Measurements from ENCODE around the gene TEX13D.

Gene TEX13D

DNA sequence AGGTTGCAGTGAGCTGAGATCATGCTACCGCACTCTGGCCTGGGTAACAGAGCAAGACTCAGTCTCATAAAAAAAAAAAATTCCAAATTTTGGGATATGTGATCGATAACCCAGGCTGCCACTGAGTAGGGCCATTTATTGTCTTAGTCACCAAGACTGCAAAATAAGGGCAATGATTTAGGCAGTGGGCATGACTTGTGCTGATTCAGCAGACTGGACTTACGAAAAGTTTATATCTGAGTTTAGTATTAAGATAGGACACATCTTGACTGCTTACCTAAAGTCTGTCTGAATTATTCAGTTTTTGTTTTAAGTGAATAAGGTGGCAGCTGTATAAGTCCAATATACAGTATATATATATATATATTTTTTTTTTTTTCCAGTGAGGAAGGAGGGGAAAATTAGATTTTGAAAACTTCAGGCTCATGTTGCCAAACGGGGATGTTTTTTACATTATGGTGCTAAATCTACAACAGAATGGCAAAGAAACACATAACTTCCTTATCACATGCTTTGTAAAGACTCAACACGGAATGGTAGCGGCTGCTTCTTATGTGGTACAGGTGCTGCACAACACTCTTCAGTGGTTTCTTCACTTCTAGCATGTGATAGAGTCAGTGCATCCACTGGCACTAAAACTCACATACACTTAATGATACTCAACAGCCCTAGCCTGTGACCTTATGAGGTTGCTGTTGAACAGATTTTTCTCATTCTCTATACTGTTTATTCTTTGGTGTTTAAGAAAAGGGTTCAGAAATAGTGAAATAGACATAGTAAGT lies 6.5 kb downstream of the TEX13D start:
- no peak overlapping the region for H3K4me3 ChIP-seq (ENCODE audit: low read length)
- H3K27me3 ChIP-seq (ENCODE audit: insufficient read depth, low read length): no peaks in the 10 kb centered on the region
- H3K36me3 ChIP-seq (ENCODE audit: insufficient read depth, low read depth, low read length): no peaks in the 10 kb centered on the region
- H3K27ac ChIP-seq (ENCODE audit: low read length): no peak overlapping the region
- no peaks in the 10 kb centered on the region for H3K4me1 ChIP-seq (ENCODE audit: insufficient read depth, low read length)
- no peak overlapping the region for H3K9ac ChIP-seq (ENCODE audit: low read depth, low read length)
- H3K9me3 ChIP-seq (ENCODE audit: insufficient read depth, low read depth, low read length): no peaks in the 10 kb centered on the region

DNA sequence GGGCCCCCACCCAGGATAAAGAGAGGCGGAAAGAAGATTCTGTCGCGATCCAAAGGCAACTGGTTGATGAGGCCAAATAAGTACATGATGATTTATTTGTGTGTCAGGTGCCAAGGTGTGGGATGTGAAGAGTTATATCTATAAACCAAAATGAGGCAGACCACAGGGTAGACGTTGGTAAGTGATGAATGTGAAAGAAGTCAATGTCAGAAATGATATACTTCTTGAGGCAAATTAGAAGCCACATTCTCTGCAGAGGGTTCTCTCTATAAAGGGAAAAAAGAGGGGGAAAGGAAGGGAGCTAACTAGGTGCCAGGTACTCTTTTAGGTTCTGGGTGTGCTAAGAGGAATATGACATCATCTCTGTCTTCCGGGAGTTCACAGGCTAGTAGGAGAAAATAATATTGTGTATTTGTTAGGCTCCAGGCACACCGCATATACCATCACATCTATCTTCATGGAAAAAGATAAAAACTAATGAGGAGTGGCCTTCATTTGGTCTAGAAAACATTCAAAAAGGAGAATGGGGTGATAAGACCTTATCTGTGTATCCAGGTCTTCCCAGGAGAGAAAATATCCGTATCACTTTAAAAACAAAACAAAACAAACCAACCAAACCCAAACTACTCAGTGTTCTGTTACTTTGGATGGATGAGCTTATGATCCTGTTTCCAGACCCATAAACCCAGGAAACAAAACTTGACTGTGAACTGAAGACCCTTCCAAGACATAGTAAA lies 9.1 kb downstream of the TEX13D start:
- H3K4me1 ChIP-seq (ENCODE audit: insufficient read depth, low read length): no peaks in the 10 kb centered on the region
- no peaks in the 10 kb centered on the region for H3K36me3 ChIP-seq (ENCODE audit: insufficient read depth, low read depth, low read length)
- H3K27me3 ChIP-seq (ENCODE audit: insufficient read depth, low read length): no peaks in the 10 kb centered on the region
- no peak overlapping the region for H3K9ac ChIP-seq (ENCODE audit: low read depth, low read length)
- no peak overlapping the region for H3K4me3 ChIP-seq (ENCODE audit: low read length)
- no peaks in the 10 kb centered on the region for H3K9me3 ChIP-seq (ENCODE audit: insufficient read depth, low read depth, low read length)
- H3K27ac ChIP-seq (ENCODE audit: low read length): no peak overlapping the region

DNA sequence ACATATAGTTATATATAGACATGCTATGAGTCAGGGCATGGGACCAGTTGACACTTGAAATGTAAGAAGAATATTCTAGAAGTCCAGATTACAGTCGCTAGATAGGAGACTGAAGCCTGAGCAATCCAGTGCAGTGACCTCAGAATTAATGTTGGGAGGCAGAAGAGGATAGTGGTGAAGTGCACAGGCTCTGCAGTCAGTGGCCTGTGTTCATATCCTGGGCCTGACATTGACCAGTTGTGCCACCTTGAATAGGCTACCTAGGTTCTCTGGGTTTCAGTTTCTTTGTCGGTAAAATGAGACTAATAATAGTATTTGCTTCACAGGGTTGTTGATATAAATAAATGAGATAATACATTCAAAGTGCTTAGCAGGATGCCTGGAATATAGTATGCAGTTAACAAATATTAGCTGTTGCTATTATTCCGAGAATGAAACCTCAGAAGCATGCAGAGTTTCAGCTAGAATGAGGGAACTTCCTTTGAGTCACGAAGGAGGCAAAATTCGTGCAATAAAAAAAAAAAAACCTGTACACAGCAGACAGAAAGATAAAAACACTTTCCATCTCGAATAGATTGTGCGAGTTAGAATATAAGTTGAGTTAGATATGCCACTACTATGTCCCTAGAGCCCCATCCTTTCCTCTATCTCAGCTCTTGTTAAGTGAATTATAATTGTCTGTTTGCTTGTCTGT lies 9.9 kb downstream of the TEX13D start:
- Histone ChIP-seq H3K4me3 (ENCODE audit: low read length) (no peak overlapping the region), H3K27me3 (ENCODE audit: insufficient read depth, low read length) (no peaks in the 10 kb centered on the region), H3K36me3 (ENCODE audit: insufficient read depth, low read depth, low read length) (no peaks in the 10 kb centered on the region), H3K9ac (ENCODE audit: low read depth, low read length) (no peak overlapping the region), H3K27ac (ENCODE audit: low read length) (no peak overlapping the region), H3K9me3 (ENCODE audit: insufficient read depth, low read depth, low read length) (no peaks in the 10 kb centered on the region), H3K4me1 (ENCODE audit: insufficient read depth, low read length) (no peaks in the 10 kb centered on the region)

DNA sequence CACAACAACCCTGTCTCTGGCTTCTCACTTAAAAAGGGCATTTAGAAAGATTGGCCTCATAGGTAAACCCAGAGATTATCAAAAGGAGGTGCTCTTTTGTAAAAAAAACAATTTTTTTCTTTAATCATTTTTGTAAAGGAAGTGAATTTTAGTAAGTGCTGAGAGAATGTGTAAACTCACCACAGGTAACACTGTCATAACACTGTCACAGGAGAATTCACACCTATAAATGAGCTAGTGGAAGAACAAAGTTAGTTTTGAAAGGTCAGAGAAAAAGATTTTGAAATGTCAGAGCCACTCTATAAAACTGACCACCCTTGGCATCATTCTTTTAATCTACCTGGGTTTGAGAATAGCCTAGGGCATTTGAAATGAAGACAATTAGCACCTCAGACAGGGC lies 10.6 kb downstream of the TEX13D start:
- Histone ChIP-seq H3K36me3 (ENCODE audit: insufficient read depth, low read depth, low read length) (no peaks in the 10 kb centered on the region), H3K4me3 (ENCODE audit: low read length) (no peak overlapping the region), H3K27me3 (ENCODE audit: insufficient read depth, low read length) (no peaks in the 10 kb centered on the region), H3K4me1 (ENCODE audit: insufficient read depth, low read length) (no peaks in the 10 kb centered on the region), H3K9ac (ENCODE audit: low read depth, low read length) (no peak overlapping the region), H3K27ac (ENCODE audit: low read length) (no peak overlapping the region), H3K9me3 (ENCODE audit: insufficient read depth, low read depth, low read length) (no peaks in the 10 kb centered on the region)

DNA sequence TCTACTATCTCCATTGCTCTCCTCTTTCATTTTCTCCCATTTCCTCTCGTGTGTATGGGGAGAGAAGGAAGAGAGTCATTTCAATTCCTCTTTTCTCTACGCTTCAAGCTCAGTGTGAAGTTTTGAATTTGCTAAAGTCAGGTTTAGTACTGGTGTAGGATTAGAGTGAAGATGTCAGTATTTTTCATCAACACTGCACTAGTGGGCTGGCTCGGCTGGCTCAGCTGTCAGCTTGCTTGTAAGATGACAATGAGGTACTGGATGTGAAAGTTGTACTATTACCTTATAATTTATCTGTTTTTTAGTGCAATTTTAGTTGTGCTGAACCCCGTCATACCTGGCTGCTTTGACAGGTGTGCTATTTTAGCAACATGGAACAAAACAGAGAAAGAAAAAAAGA lies 11.8 kb downstream of the TEX13D start:
- Histone ChIP-seq H3K9ac (ENCODE audit: low read depth, low read length) (no peak overlapping the region), H3K27ac (ENCODE audit: low read length) (no peak overlapping the region), H3K4me3 (ENCODE audit: low read length) (no peak overlapping the region), H3K9me3 (ENCODE audit: insufficient read depth, low read depth, low read length) (no peaks in the 10 kb centered on the region), H3K27me3 (ENCODE audit: insufficient read depth, low read length) (no peaks in the 10 kb centered on the region), H3K4me1 (ENCODE audit: insufficient read depth, low read length) (no peaks in the 10 kb centered on the region), H3K36me3 (ENCODE audit: insufficient read depth, low read depth, low read length) (no peaks in the 10 kb centered on the region)

DNA sequence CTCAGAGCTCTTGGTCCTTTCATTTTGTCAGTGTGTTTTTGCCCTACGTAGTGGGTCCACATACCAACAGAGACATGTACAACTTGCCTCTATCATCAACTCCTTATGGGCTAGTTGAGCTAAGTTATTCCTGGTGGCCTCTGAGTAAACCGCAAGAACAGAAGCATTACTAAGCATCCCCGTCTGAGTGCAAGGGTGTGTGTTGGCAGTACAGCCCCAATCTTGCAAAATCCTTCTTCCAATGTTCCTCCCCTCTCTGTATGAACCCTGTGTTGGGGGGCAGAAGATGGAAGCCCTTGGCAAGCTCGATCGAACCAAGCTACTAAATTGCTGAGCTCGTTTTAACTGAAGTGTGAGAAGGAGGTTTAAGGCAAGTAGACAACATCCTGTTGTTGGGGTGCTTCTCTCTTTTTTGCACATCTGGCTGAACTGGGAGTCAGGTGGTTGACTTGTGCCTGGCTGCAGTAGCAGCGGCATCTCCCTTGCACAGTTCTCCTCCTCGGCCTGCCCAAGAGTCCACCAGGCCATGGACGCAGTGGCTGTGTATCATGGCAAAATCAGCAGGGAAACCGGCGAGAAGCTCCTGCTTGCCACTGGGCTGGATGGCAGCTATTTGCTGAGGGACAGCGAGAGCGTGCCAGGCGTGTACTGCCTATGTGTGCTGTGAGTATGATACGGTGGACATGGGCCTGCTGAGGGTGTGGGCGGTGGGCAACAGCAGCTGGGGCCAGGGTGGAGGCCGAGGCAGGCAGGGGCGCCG lies 13.8 kb downstream of the TEX13D start, which contains the start of gene SH2D1A:
SH2D1A (plus strand) TSS at position 447 of the 760 bp plus-strand sequence; CDS start at position 527, 80 bp downstream.
- Histone ChIP-seq H3K4me1 (ENCODE audit: insufficient read depth, low read length) (no peaks in the 10 kb centered on the region), H3K9ac (ENCODE audit: low read depth, low read length) (no peak within 1 kb of the TSS)

DNA sequence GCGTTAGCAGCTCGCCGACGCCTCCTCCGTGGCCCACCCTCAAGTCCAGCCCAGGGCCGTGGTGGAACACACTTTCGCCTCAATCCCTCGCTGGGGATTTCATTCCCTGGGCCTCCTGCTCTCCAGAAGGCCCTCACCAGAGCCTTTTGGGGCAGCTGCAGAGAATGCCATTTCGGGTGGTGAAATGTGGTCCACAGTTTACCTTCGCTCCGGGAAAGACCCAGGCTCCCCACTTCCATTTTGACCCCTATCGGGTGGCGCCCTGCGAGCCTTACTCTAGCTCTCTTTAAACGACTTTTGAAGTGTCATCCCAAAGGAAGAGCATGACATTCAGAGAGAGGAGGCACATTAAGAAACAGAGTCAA lies 14.4 kb downstream of the TEX13D start:
- Histone ChIP-seq H3K4me1 (ENCODE audit: insufficient read depth, low read length) (no peaks in the 10 kb centered on the region), H3K9me3 (ENCODE audit: insufficient read depth, low read depth, low read length) (no peaks in the 10 kb centered on the region), H3K9ac (ENCODE audit: low read depth, low read length) (no peak overlapping the region), H3K36me3 (ENCODE audit: insufficient read depth, low read depth, low read length) (no peaks in the 10 kb centered on the region), H3K27ac (ENCODE audit: low read length) (no peak overlapping the region), H3K27me3 (ENCODE audit: insufficient read depth, low read length) (no peaks in the 10 kb centered on the region), H3K4me3 (ENCODE audit: low read length) (no peak overlapping the region)

More for the DNA sequence above, 13.8 kb downstream of the TEX13D start, which contains the start of gene SH2D1A:
- H3K36me3 ChIP-seq (ENCODE audit: insufficient read depth, low read depth, low read length): no peaks in the 10 kb centered on the region
- no peaks in the 10 kb centered on the region for H3K9me3 ChIP-seq (ENCODE audit: insufficient read depth, low read depth, low read length)
- H3K27me3 ChIP-seq (ENCODE audit: insufficient read depth, low read length): no peaks in the 10 kb centered on the region
- H3K27ac ChIP-seq (ENCODE audit: low read length): no peak within 1 kb of the TSS
- no peak within 1 kb of the TSS for H3K4me3 ChIP-seq (ENCODE audit: low read length)

DNA sequence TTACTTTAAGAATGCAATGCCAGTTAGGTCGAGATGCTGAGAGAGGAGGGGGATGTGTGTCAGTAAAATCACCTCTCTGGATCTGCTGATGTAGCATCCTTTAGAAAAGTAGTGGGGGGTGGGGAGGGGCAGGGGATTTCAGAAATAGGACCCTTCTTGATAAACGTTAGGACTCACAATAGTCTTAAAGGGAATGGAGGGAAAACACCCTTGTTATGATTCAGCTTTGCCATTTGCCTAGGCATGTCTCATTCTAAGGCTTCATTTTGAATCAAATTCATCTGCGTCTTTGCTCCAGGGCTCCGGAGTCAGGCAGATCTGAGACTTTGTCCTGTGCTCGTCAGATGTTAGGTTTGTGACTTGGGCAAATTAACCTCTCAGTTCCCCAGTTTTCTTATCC lies 14.8 kb downstream of the TEX13D start:
- H3K36me3 ChIP-seq (ENCODE audit: insufficient read depth, low read depth, low read length): no peaks in the 10 kb centered on the region
- no peaks in the 10 kb centered on the region for H3K9me3 ChIP-seq (ENCODE audit: insufficient read depth, low read depth, low read length)
- H3K4me3 ChIP-seq (ENCODE audit: low read length): no peak overlapping the region
- no peak overlapping the region for H3K9ac ChIP-seq (ENCODE audit: low read depth, low read length)
- no peak overlapping the region for H3K27ac ChIP-seq (ENCODE audit: low read length)
- H3K27me3 ChIP-seq (ENCODE audit: insufficient read depth, low read length): no peaks in the 10 kb centered on the region
- no peaks in the 10 kb centered on the region for H3K4me1 ChIP-seq (ENCODE audit: insufficient read depth, low read length)

DNA sequence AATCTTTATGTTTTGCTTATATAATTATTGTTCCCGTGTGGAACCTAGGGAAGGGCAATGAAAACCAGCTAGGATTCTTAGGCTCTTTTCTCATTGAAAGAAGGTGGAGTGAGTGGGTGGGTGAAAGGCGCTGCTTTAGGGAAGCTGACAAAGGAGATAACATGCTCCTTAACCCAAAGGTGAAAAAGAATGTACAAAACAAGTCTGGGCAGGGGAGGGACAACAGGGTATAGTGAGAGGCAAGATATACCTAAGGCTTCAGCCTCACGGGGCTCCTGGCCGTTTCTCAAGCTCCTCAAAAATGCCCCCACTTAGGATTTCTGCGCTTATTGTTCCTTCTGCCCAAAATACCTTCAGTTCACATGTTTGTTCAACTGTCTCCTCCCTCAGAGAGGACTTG lies 15.7 kb downstream of the TEX13D start:
- H3K4me1 ChIP-seq (ENCODE audit: insufficient read depth, low read length): no peaks in the 10 kb centered on the region
- no peak overlapping the region for H3K9ac ChIP-seq (ENCODE audit: low read depth, low read length)
- no peaks in the 10 kb centered on the region for H3K36me3 ChIP-seq (ENCODE audit: insufficient read depth, low read depth, low read length)
- no peaks in the 10 kb centered on the region for H3K9me3 ChIP-seq (ENCODE audit: insufficient read depth, low read depth, low read length)
- H3K4me3 ChIP-seq (ENCODE audit: low read length): no peak overlapping the region
- H3K27ac ChIP-seq (ENCODE audit: low read length): no peak overlapping the region
- H3K27me3 ChIP-seq (ENCODE audit: insufficient read depth, low read length): no peaks in the 10 kb centered on the region

DNA sequence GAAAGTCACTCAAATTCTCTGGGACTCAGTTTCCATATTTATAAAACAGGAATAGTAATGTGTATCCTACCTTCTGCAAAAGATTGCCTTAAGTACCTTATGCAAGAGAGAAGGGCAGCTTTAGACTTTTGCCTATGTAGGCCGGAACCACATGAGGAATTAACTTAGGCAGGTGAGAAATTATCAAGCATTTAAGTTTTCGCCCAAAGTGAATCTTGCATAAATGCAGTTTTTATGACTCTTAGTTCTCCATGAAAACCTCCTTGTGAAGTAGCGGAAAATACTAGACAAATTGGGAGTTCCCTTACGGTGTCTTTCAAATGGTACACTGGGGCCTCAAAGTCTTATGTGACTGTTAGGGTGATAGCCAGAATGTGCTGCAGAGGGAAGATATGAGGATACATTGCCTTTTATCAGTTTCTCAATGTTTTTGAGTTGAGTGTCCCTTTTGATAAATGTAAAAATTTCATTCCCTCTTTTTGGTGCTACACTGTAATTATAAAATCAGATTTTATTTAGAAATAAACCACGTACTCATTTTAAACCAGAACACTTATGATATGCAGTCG lies 16.5 kb downstream of the TEX13D start:
- H3K27me3 ChIP-seq (ENCODE audit: insufficient read depth, low read length): no peaks in the 10 kb centered on the region
- H3K9me3 ChIP-seq (ENCODE audit: insufficient read depth, low read depth, low read length): no peaks in the 10 kb centered on the region
- H3K36me3 ChIP-seq (ENCODE audit: insufficient read depth, low read depth, low read length): no peaks in the 10 kb centered on the region
- no peak overlapping the region for H3K4me3 ChIP-seq (ENCODE audit: low read length)
- H3K27ac ChIP-seq (ENCODE audit: low read length): no peak overlapping the region
- no peak overlapping the region for H3K9ac ChIP-seq (ENCODE audit: low read depth, low read length)
- no peaks in the 10 kb centered on the region for H3K4me1 ChIP-seq (ENCODE audit: insufficient read depth, low read length)

DNA sequence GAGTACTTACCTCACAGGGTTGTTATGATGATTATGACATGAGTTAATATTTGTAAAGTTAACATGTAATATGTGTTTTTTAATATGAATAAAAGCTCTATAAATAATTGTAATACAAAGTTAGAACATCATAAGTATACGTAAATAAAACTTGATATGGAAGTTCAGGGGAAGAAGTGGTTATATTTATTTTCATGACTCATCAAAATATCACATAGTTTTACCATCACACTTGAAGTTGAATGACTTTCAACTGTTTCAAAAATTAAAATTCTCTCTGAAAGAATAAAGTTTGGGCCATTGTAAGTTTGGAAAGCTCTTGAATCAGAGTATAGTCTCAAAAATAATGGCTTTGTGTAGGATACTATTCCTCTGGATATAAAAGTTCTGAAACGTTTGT lies 22.2 kb downstream of the TEX13D start:
- H3K4me1 ChIP-seq (ENCODE audit: insufficient read depth, low read length): no peaks in the 10 kb centered on the region
- no peak overlapping the region for H3K4me3 ChIP-seq (ENCODE audit: low read length)
- H3K9ac ChIP-seq (ENCODE audit: low read depth, low read length): no peak overlapping the region
- no peaks in the 10 kb centered on the region for H3K27me3 ChIP-seq (ENCODE audit: insufficient read depth, low read length)
- H3K36me3 ChIP-seq (ENCODE audit: insufficient read depth, low read depth, low read length): no peaks in the 10 kb centered on the region
- H3K27ac ChIP-seq (ENCODE audit: low read length): no peak overlapping the region
- H3K9me3 ChIP-seq (ENCODE audit: insufficient read depth, low read depth, low read length): no peaks in the 10 kb centered on the region

Measured in iPS-20b (cell line).